ENCODE data around the gene SLC25A36.
A peak's percentile ranks its signal among the peaks of the same experiment; 100 is the strongest.

The SLC25A36 gene, protein sequence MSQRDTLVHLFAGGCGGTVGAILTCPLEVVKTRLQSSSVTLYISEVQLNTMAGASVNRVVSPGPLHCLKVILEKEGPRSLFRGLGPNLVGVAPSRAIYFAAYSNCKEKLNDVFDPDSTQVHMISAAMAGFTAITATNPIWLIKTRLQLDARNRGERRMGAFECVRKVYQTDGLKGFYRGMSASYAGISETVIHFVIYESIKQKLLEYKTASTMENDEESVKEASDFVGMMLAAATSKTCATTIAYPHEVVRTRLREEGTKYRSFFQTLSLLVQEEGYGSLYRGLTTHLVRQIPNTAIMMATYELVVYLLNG
- long read RNA-seq, full-length matches to known transcripts: 172 of 326 reads
- long read RNA-seq, partial matches to known transcripts: 76 of 326 reads
- long read RNA-seq, other reads (novel, unspliced or antisense): 78 of 326 reads

DNA sequence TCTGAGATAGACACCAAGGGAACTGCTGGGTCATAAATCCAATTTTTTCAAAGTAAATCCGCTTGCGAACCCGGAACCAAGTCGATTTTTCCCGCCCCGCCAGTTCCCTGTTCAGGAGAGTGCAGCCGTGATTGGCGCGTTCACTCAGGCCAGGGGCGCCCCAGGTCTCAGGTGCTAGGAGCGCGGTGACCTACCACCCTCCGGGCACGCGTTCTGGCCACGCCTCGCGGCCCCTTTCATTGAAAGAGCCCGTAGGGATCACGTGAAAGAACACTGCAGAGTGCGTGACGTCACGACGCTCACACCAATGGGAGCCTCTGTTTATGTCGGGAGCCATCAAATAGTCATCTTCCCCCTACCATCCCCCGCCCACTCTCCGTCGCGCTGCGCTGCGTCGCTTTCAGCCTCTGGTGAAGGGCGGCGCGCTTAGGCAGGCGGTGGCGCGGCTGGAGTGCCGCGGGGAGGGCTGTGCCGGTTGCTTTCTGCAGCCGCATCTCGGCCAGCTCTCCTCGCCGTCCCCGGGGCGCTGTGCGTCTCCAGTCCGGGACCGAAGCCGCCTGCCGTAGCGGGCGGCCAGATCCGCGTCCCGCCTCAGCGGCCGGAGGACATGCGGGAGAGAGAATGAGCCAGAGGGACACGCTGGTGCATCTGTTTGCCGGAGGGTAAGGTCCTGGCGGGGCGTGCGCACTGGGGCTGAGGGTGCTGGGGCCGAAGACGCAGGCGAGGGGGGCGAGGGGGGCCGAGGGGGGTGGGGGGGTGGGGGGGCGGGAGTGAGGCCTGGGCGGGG is at the start of gene SLC25A36:
Gene SLC25A36 (plus strand): TSS at position 403 of the 787 bp plus-strand sequence. CDS start 219 bp downstream, at position 622.
- Histone ChIP-seq H3K27ac (replicated peaks) (peak within 1 kb of the TSS; percentile 93), H3K4me3 (replicated peaks; ENCODE audit: insufficient read depth, low read length) (peak within 1 kb of the TSS; percentile 88), H3K27me3 (ENCODE audit: insufficient read depth, poor library complexity, severe bottlenecking) (no peaks in the 10 kb centered on the region)
- TF ChIP-seq SPI1 (IDR thresholded peaks at IDR 0.05; ENCODE audit: borderline replicate concordance, low read depth) (no peak), POLR2AphosphoS5 (IDR thresholded peaks at IDR 0.05; ENCODE audit: low read depth) (peak; percentile 95)
- DNase-seq (ENCODE audit: low read depth in 1 of 2, low spot score in 1 of 2): peak; percentile 97

DNA sequence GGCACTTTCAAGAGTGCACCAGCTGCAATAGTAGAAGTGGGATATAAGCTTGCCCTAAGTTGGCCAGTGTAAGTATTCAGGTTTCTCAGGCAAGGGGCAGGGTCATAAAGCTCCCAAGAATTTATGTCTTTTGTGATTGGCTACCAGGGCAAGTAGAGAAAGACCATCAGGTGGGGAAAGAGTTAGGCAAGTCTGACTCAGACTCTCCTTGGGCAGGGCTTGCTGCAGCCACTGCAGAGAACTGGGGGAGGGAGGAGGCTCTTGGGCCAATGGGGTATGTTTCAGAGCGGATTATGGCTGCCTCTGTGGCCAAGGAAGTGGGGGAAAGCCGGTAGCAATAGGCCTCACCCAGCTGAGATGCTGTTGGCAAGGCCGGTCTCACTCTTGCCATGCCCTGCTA is 44.6 kb upstream of the SLC25A36 start:
- H3K27me3 ChIP-seq (ENCODE audit: insufficient read depth, poor library complexity, severe bottlenecking): peaks cover 3% of the 10 kb centered on the region
- no peak for DNase-seq (ENCODE audit: low read depth in 1 of 2, low spot score in 1 of 2)
- H3K27ac ChIP-seq (replicated peaks): no peak overlapping the region
- no peak overlapping the region for H3K4me3 ChIP-seq (replicated peaks; ENCODE audit: insufficient read depth, low read length)
- TF ChIP-seq, protein P1, sequence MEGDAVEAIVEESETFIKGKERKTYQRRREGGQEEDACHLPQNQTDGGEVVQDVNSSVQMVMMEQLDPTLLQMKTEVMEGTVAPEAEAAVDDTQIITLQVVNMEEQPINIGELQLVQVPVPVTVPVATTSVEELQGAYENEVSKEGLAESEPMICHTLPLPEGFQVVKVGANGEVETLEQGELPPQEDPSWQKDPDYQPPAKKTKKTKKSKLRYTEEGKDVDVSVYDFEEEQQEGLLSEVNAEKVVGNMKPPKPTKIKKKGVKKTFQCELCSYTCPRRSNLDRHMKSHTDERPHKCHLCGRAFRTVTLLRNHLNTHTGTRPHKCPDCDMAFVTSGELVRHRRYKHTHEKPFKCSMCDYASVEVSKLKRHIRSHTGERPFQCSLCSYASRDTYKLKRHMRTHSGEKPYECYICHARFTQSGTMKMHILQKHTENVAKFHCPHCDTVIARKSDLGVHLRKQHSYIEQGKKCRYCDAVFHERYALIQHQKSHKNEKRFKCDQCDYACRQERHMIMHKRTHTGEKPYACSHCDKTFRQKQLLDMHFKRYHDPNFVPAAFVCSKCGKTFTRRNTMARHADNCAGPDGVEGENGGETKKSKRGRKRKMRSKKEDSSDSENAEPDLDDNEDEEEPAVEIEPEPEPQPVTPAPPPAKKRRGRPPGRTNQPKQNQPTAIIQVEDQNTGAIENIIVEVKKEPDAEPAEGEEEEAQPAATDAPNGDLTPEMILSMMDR (IDR thresholded peaks at IDR 0.05; ENCODE audit: insufficient read depth, low read length): no peak
- TF ChIP-seq, protein P2, sequence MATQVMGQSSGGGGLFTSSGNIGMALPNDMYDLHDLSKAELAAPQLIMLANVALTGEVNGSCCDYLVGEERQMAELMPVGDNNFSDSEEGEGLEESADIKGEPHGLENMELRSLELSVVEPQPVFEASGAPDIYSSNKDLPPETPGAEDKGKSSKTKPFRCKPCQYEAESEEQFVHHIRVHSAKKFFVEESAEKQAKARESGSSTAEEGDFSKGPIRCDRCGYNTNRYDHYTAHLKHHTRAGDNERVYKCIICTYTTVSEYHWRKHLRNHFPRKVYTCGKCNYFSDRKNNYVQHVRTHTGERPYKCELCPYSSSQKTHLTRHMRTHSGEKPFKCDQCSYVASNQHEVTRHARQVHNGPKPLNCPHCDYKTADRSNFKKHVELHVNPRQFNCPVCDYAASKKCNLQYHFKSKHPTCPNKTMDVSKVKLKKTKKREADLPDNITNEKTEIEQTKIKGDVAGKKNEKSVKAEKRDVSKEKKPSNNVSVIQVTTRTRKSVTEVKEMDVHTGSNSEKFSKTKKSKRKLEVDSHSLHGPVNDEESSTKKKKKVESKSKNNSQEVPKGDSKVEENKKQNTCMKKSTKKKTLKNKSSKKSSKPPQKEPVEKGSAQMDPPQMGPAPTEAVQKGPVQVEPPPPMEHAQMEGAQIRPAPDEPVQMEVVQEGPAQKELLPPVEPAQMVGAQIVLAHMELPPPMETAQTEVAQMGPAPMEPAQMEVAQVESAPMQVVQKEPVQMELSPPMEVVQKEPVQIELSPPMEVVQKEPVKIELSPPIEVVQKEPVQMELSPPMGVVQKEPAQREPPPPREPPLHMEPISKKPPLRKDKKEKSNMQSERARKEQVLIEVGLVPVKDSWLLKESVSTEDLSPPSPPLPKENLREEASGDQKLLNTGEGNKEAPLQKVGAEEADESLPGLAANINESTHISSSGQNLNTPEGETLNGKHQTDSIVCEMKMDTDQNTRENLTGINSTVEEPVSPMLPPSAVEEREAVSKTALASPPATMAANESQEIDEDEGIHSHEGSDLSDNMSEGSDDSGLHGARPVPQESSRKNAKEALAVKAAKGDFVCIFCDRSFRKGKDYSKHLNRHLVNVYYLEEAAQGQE (IDR thresholded peaks at IDR 0.05; ENCODE audit: insufficient replicate concordance, low read depth): no peak
- TF ChIP-seq GABPA (IDR thresholded peaks at IDR 0.05; ENCODE audit: low read depth): no peak
- no peak for TF ChIP-seq POLR2AphosphoS5 (IDR thresholded peaks at IDR 0.05; ENCODE audit: low read depth)
- no peak for TF ChIP-seq SPI1 (IDR thresholded peaks at IDR 0.05; ENCODE audit: borderline replicate concordance, low read depth)

DNA sequence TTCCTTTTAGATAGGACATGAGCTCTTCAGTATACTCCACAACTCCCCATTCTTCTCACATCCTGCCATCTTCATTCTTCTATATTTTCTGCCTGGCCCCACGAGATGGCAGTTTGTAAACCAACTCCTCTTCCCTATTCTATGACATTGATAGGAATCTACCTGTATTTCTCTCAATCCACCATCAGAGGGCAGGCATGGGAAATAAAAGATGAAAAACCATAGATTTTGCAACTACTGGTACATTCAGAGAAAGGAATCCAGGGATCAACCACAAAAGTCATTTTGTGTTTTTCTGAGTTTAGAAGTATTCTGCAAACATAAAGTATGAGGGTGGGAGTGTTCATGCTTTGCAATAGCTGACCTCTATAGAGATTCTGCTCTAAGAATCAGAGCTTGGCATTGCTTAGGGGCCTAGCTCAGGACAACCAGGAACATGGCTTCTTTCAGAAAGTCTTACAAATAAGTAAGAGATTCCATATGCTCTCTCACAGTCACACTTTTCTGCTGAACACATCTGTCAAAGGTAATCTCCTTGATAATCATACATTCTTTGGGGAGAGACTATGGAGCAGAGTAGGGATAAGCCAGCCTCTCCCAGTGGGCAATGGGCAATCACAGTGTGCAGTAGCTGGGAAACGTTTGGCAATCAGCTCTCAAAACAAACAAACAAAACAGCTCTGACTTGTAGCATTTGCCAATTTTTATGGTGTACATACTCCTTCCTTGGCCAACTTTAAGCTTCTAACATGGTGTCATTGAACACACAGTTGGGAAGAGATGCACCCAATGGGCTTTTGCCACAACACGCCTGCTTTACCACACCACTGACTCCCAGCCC is 43.1 kb upstream of the SLC25A36 start:
- no peak overlapping the region for H3K4me3 ChIP-seq (replicated peaks; ENCODE audit: insufficient read depth, low read length)
- TF ChIP-seq SPI1 (IDR thresholded peaks at IDR 0.05; ENCODE audit: borderline replicate concordance, low read depth): peak; percentile 73; the same call in 1 of the 2 replicates
- TF ChIP-seq POLR2AphosphoS5 (IDR thresholded peaks at IDR 0.05; ENCODE audit: low read depth): no peak
- no peak overlapping the region for H3K27ac ChIP-seq (replicated peaks)
- H3K27me3 ChIP-seq (ENCODE audit: insufficient read depth, poor library complexity, severe bottlenecking): peaks cover 3% of the 10 kb centered on the region
- peak; percentile 22 to 52 for DNase-seq (ENCODE audit: low read depth in 1 of 2, low spot score in 1 of 2)

DNA sequence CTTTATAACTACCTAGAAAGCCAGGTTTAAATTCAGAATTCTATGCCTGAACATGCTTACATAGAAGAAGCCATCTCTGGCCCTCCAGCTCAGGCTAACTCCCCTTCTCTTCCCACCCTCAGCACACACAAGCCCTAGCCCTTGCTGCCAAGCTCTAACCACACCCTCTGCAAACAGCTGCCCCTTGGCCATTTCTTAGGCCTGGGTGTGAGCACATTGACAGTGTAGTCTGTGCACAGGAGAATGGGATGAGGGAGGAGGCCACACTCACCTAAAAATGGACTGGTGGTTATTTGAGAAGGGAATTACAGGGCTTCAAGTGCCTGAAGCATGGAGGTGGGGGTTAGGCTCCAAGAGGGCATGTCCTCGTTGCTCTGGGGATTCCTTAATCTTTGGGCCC is 42.3 kb upstream of the SLC25A36 start:
- no peak overlapping the region for H3K4me3 ChIP-seq (replicated peaks; ENCODE audit: insufficient read depth, low read length)
- no peak for DNase-seq (ENCODE audit: low read depth in 1 of 2, low spot score in 1 of 2)
- no peak for TF ChIP-seq POLR2AphosphoS5 (IDR thresholded peaks at IDR 0.05; ENCODE audit: low read depth)
- TF ChIP-seq, protein P2 (IDR thresholded peaks at IDR 0.05; ENCODE audit: insufficient replicate concordance, low read depth): no peak
- no peak for TF ChIP-seq GABPA (IDR thresholded peaks at IDR 0.05; ENCODE audit: low read depth)
- TF ChIP-seq SPI1 (IDR thresholded peaks at IDR 0.05; ENCODE audit: borderline replicate concordance, low read depth): no peak
- TF ChIP-seq, protein P1 (IDR thresholded peaks at IDR 0.05; ENCODE audit: insufficient read depth, low read length): no peak
- no peaks in the 10 kb centered on the region for H3K27me3 ChIP-seq (ENCODE audit: insufficient read depth, poor library complexity, severe bottlenecking)
- no peak overlapping the region for H3K27ac ChIP-seq (replicated peaks)
